Uterus (tissue), 4 donors: ENCODE data around the gene PITPNB. TPM values are rescaled to one million over a fixed set of nuclear protein-coding genes. Genes with fewer than 3 reads are reported as not detected.

ENCODE experiments used
- DNase-seq, 2 donors: peaks; one replicate each; pipeline ENCODE4 v3.0.0-alpha.2; 2019 to 2020
- H3K27ac ChIP-seq, 2 donors: fragments of 200-600 bp; sonication (generic); 1 replicate in 1 of 2; 2 replicates in 1 of 2; pipeline ENCODE4 v1.5.1; 2016 to 2018
- H3K27me3 ChIP-seq, 2 donors: fragments of 200-600 bp; sonication (generic); one replicate each; pipeline ENCODE4 v1.5.1; 2018 to 2019; ENCODE audit warnings: control low read depth in 1 of 2
- H3K36me3 ChIP-seq, 2 donors: fragments of 200-600 bp; sonication (generic); one replicate each; pipeline ENCODE4 v1.5.1; 2019; ENCODE audit warnings: control low read depth in 1 of 2
- H3K4me1 ChIP-seq, 2 donors: fragments of 200-600 bp; sonication (generic); one replicate each; pipeline ENCODE4 v1.5.1; 2018 to 2019; ENCODE audit warnings: control low read depth in 1 of 2
- H3K4me3 ChIP-seq, 2 donors: fragments of 200-600 bp; sonication (generic); 1 replicate in 1 of 2; 2 replicates in 1 of 2; pipeline ENCODE4 v1.5.1; 2018 to 2019; ENCODE audit warnings: mild to moderate bottlenecking in 1 of 2
- H3K9me3 ChIP-seq, 2 donors: fragments of 200-600 bp; sonication (generic); one replicate each; pipeline ENCODE4 v1.5.1; 2019; ENCODE audit warnings: control low read depth in 1 of 2
- CTCF ChIP-seq, 4 experiments: fragments of 200-600 bp in 2 of 4; fragments of 450-650 bp in 2 of 4; sonication (generic) in 2 of 4; IDR thresholded peaks; one replicate each; pipeline ENCODE4 v1.5.1; 2016 to 2019; ENCODE audit warnings: antibody characterized with exemption in 4 of 4, mild to moderate bottlenecking in 2 of 4, moderate library complexity in 1 of 4
- POLR2A ChIP-seq, 2 donors: fragments of 450-650 bp; IDR thresholded peaks; one replicate each; pipeline ENCODE4 v1.6.1; 2016; ENCODE audit warnings: antibody characterized with exemption in 2 of 2, mild to moderate bottlenecking in 1 of 2, moderate library complexity in 1 of 2
- intact Hi-C: fragments of 100-400 bp; cut with DNase I; formaldehyde crosslinking; loops from one replicate; pipeline ENCODE4 v1.15.1; 2023; ENCODE audit warnings: low total_unique reads
- total RNA-seq, 4 donors: library from RNA; depleted of rRNA in 3 of 4; stranded (reverse); fragments of >200 nt in 3 of 4; gene quantifications; one replicate each; pipeline versions ENCODE4 v1.1.0 to v1.2.4, GENCODE V29; 2014 to 2023
- donor health status: DM: yes; HTN: yes; CAD: no.

The PITPNB gene
- total RNA-seq, 4 donors from 2014 or later: 47.9 to 99.2 (median 62.5) TPM

GRCh38 chr22:27888310-27888709 lies 30.7 kb downstream of the PITPNB start:
- DNase-seq: no peak
- H3K9me3 ChIP-seq: no peaks in the 10 kb centered on the region
- no peak overlapping the region for H3K4me3 ChIP-seq
- TF ChIP-seq POLR2A (IDR thresholded peaks at IDR 0.05) (no peak), CTCF (IDR thresholded peaks at IDR 0.05) (no peak)
- H3K4me1 ChIP-seq: peaks cover 0 to 4% of the 10 kb centered on the region in 2 donors
- intact Hi-C loops: loop anchor here (5.0 kb wide), 1 partner anchor 119 kb away; no protein-coding TSS in a partner anchor
- H3K27ac ChIP-seq: no peak overlapping the region
- no peaks in the 10 kb centered on the region for H3K27me3 ChIP-seq
- H3K36me3 ChIP-seq: no peaks in the 10 kb centered on the region

- Histone ChIP-seq H3K4me3 (no peak overlapping the region), H3K4me1 (peaks cover 0 to 5% of the 10 kb centered on the region in 2 donors), H3K27me3 (no peaks in the 10 kb centered on the region), H3K36me3 (no peaks in the 10 kb centered on the region), H3K9me3 (no peaks in the 10 kb centered on the region), H3K27ac (peak overlapping the region; percentile 23 to 71)
- DNase-seq: no peak
- intact Hi-C loops: loop anchor here (5.0 kb wide), 1 partner anchor 121 kb away; no protein-coding TSS in a partner anchor
- no peak for TF ChIP-seq CTCF (IDR thresholded peaks at IDR 0.05)
- no peak for TF ChIP-seq POLR2A (IDR thresholded peaks at IDR 0.05)
These were observed 32.3 kb downstream of the PITPNB start for GRCh38 chr22:27886843-27887151.

- Histone ChIP-seq H3K4me3 (no peak overlapping the region), H3K27ac (peak overlapping the region; percentile 36 to 71), H3K36me3 (no peaks in the 10 kb centered on the region), H3K4me1 (peaks cover 0 to 5% of the 10 kb centered on the region in 2 donors), H3K27me3 (no peaks in the 10 kb centered on the region), H3K9me3 (no peaks in the 10 kb centered on the region)
- intact Hi-C loops: loop anchor here (5.0 kb wide), 1 partner anchor 121 kb away; no protein-coding TSS in a partner anchor
- TF ChIP-seq CTCF (IDR thresholded peaks at IDR 0.05): peak; percentile 72 to 86 (median 82)
- TF ChIP-seq POLR2A (IDR thresholded peaks at IDR 0.05): no peak
- peak in 1 of 2 donors; percentile 57 for DNase-seq
These were observed 32.8 kb downstream of the PITPNB start for GRCh38 chr22:27885977-27886842.

GRCh38 chr22:27883656-27884350 lies 35.3 kb downstream of the PITPNB start:
- intact Hi-C loops: no loop called here
- Histone ChIP-seq H3K4me3 (no peak overlapping the region), H3K36me3 (no peaks in the 10 kb centered on the region), H3K27me3 (no peaks in the 10 kb centered on the region), H3K4me1 (peaks cover 0 to 5% of the 10 kb centered on the region in 2 donors), H3K9me3 (no peaks in the 10 kb centered on the region), H3K27ac (peak overlapping the region; percentile 70 to 92)
- TF ChIP-seq CTCF (IDR thresholded peaks at IDR 0.05) (no peak), POLR2A (IDR thresholded peaks at IDR 0.05) (no peak)
- no peak for DNase-seq
